ENCODE measurements around the gene DNLZ.

The DNLZ gene

DNA sequence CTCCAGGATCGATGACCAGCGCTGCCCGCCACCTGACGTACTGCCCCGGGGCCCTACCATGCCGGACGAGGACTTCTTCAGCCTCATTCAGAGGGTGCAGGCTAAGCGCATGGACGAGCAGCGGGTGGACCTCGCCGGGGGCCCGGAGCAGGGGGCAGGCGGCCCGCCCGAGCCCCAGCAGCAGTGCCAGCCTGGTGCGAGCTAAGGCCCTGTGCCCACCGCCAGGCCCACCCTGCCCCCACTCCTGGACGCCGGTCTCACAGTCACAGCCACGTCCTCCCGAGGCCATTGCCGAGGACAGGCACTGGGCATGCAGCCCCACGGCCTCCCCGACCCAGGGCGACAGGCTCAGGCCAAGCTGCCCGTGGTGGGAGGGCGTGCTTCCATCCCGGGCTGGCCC is 5.5 kb downstream of the DNLZ start:
- H3K4me3 ChIP-seq (ENCODE audit: low read depth, low read length), result no peak overlapping the region
- TF ChIP-seq, protein P1, sequence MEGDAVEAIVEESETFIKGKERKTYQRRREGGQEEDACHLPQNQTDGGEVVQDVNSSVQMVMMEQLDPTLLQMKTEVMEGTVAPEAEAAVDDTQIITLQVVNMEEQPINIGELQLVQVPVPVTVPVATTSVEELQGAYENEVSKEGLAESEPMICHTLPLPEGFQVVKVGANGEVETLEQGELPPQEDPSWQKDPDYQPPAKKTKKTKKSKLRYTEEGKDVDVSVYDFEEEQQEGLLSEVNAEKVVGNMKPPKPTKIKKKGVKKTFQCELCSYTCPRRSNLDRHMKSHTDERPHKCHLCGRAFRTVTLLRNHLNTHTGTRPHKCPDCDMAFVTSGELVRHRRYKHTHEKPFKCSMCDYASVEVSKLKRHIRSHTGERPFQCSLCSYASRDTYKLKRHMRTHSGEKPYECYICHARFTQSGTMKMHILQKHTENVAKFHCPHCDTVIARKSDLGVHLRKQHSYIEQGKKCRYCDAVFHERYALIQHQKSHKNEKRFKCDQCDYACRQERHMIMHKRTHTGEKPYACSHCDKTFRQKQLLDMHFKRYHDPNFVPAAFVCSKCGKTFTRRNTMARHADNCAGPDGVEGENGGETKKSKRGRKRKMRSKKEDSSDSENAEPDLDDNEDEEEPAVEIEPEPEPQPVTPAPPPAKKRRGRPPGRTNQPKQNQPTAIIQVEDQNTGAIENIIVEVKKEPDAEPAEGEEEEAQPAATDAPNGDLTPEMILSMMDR (IDR thresholded peaks at IDR 0.05; ENCODE audit: borderline replicate concordance, insufficient read depth, low read depth, low read length), result no peak

DNA sequence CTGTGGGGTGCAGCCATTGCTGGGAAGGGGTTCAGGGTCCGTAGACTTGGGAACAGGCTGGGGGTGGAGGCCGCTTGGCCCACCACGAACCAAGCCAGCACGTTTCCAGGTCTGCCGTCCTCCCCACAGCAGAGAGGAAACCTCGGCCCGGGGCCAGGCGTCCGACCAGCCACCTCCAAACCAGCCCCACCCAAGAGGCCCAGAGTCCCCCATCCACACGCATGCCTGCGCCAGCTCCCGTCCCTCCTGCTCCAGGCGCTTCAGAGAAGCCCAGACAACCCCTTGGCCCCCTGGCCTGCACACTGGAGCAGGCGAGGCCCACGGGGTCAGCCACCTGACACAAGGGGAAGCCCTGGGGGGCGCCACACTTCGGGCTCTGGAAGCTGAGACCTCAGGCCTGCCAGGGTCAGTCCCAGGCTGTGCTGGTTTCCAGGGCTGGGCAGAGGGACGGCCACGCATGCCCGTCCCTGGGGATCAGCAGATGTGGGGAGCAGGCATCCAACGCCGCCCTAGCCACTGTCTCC is 6.3 kb downstream of the DNLZ start:
- H3K4me3 ChIP-seq (ENCODE audit: low read depth, low read length), result no peak overlapping the region
- TF ChIP-seq, protein P1 (IDR thresholded peaks at IDR 0.05; ENCODE audit: borderline replicate concordance, insufficient read depth, low read depth, low read length), result no peak

DNA sequence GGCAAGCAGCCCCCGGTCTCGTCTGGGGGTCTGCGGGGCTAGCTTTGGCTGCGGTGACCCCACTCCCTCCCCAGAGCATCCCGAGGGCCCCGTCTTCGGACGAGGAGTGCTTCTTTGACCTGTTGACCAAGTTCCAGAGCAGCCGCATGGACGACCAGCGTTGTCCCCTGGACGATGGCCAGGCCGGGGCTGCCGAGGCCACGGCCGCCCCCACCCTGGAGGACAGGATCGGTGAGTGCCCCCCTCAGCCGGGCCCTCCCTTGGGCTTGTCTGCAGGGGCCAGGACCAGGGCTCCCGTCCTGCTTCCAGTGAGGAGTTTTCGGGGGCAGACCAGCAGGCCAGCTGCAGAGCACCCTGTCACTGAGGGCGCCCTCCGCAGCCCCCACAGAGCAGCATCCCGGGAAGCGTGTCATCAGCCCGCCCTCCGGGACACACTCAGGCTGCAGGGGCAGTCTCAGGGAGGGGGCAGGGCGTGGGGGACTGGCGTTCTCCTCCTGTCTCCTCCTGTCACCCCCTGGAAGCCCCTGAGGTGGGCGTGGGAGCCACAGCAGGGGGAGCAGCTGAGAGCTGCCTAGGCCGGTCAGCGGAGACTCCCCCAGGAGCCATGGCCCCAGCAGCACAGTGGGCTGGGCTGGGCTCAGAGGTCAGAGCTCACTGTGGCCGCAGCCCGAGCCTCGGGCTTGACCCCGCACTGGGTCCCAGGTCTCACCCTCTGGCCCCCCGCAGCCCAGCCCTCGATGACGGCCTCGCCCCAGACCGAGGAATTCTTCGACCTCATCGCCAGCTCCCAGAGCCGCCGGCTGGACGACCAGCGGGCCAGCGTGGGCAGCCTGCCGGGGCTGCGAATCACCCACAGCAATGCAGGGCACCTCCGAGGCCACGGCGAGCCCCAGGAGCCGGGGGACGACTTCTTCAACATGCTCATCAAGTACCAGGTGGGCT is 7.7 kb downstream of the DNLZ start:
- no peak overlapping the region for H3K4me3 ChIP-seq (ENCODE audit: low read depth, low read length)
- TF ChIP-seq, protein P1 (IDR thresholded peaks at IDR 0.05; ENCODE audit: borderline replicate concordance, insufficient read depth, low read depth, low read length), result no peak

DNA sequence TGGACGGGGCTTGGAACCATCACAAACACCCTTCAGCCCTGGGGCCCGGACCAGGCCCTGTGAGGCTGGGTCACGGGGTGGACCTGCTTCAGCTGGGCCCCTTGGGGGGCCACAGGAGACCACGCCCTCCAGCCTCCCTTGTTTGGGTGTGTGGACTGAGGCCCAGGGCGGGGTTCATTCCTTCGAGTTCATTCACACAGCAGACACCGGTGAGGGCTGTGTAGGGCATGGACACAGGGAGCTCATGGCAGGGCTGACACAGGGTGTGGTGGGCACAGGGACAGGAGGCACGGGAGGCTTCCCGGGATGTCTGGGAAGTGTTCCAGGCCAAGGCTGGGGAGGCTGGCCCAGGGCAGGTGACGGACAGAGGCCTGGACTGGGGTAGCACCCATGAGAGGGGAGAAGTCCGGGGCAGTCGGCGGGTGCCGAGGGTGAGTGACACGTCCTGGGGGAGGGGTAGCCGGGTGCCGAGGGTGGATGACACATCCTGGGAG is 8.9 kb downstream of the DNLZ start:
- no peak overlapping the region for H3K4me3 ChIP-seq (ENCODE audit: low read depth, low read length)
- TF ChIP-seq, protein P1 (IDR thresholded peaks at IDR 0.05; ENCODE audit: borderline replicate concordance, insufficient read depth, low read depth, low read length), result no peak

DNA sequence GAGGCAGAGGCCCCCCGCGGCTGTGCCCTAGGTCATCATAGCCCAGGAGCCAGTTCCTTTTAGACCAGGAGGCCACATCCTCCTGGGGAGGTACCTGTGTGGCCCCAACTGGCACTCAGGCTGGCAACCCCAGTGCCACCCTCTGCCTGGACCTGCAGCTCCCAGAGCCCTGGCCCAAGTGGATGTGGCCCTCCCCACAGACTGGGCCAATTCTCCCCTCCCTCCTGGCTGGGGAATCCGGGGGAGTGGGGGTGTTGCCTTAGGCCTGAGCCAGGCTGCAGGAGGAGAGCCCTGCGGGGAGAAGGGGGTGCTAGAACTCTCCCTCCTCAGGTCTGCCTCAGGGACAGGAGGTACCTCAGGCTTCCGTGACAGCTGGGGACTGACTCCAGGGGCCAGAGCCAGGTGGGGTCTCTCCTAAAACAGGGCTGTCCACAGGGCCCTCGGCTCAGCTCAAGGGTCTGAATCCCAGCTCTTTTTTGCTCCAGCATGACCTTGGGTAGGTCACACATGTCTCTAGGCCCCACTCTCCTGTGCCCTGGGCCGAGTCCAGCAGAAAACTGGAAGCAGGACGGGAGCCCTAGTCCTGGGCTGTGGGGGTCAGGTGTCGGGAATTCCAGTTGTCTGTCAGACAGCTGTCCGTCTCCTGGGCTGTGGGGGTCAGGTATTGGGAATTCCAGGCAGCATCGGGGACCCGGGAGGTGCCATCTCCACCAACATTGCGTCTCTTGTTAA is 9.6 kb downstream of the DNLZ start:
- H3K4me3 ChIP-seq (ENCODE audit: low read depth, low read length), result no peak overlapping the region
- TF ChIP-seq, protein P1 (IDR thresholded peaks at IDR 0.05; ENCODE audit: borderline replicate concordance, insufficient read depth, low read depth, low read length), result no peak

DNA sequence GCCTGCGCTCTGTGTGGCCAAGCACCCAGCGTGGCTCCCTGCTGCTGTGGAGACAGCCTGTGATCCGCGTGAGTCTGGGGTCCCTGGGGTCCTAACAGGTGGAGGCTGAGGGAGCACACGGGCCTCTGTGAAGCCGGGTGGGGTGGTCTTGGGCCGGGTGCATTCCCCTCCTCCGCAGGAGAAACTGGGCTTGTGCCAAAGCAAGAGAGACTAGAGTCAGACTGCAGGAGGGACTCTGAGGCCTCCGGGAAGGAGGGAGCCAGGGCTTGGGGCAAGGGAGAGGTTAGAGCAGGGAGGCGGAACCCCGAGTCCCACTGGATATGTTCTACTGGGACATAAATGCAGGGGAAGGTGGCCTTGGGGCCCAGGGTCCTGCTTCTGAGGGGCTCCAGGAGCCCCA is 10.5 kb downstream of the DNLZ start:
- TF ChIP-seq, protein P1 (IDR thresholded peaks at IDR 0.05; ENCODE audit: borderline replicate concordance, insufficient read depth, low read depth, low read length), result no peak
- H3K4me3 ChIP-seq (ENCODE audit: low read depth, low read length), result no peak overlapping the region
